Keratinocyte (primary cell): ENCODE data around the gene PRDM1. TPM values are rescaled to one million over a fixed set of nuclear protein-coding genes. Genes with fewer than 3 reads are reported as not detected.

ENCODE experiments used
- DNase-seq: peaks from one replicate; pipeline ENCODE4 v3.0.0-alpha.2; 2011; ENCODE audit warnings: low read depth, missing footprints, low spot score
- FAIRE-seq: peaks from 2 replicates; lab custom pipeline; 2011; peaks lifted over from hg19 to GRCh38; lab: Jason Lieb, UNC
- H2AFZ ChIP-seq: 2 replicates; pipeline ENCODE4 v1.6.0; 2012; ENCODE audit warnings: low read length, control low read depth, inconsistent platforms; ENCODE audit not compliant: control insufficient read depth
- H3K27ac ChIP-seq: 2 replicates; pipeline ENCODE4 v1.5.1; 2011; ENCODE audit warnings: low read length; ENCODE audit not compliant: control insufficient read depth, insufficient read depth
- H3K27me3 ChIP-seq: 3 replicates; pipeline ENCODE4 v1.6.0; 2011; ENCODE audit warnings: low read length; ENCODE audit not compliant: control insufficient read depth, insufficient read depth; ENCODE audit errors: extremely low read depth
- H3K36me3 ChIP-seq, 2 experiments: 2 replicates in 1 of 2; 3 replicates in 1 of 2; pipeline ENCODE4 v1.5.1; 2011; ENCODE audit warnings: low read length in 2 of 2, mild to moderate bottlenecking in 1 of 2; ENCODE audit not compliant: control insufficient read depth in 2 of 2, insufficient read depth in 2 of 2; ENCODE audit errors: extremely low read depth in 1 of 2
- H3K4me1 ChIP-seq: 3 replicates; pipeline ENCODE4 v1.5.1; 2011; ENCODE audit warnings: low read length; ENCODE audit not compliant: control insufficient read depth, insufficient read depth; ENCODE audit errors: extremely low read depth
- H3K4me2 ChIP-seq: 3 replicates; pipeline ENCODE4 v1.6.0; 2011; ENCODE audit warnings: low read depth, low read length; ENCODE audit not compliant: control insufficient read depth, insufficient read depth; ENCODE audit errors: extremely low read depth
- H3K4me3 ChIP-seq, 3 experiments: fragments of 200-600 bp in 1 of 3; sonication (generic) in 1 of 3; 2 replicates in 2 of 3; 3 replicates in 1 of 3; pipeline ENCODE4 v1.5.1; 2011 to 2016; ENCODE audit warnings: low read length in 3 of 3, mild to moderate bottlenecking in 3 of 3, control low read depth in 2 of 3, inconsistent platforms in 1 of 3, low read depth in 1 of 3, mixed read lengths in 1 of 3, mixed run types in 1 of 3, moderate library complexity in 1 of 3; ENCODE audit not compliant: control insufficient read depth in 2 of 3, insufficient read depth in 2 of 3; ENCODE audit errors: extremely low read depth in 1 of 3
- H3K79me2 ChIP-seq: 2 replicates; pipeline ENCODE4 v1.6.0; 2012; ENCODE audit warnings: low read length; ENCODE audit not compliant: control insufficient read depth, insufficient read depth
- H3K9ac ChIP-seq: 3 replicates; pipeline ENCODE4 v1.6.0; 2011; ENCODE audit warnings: low read length; ENCODE audit not compliant: control insufficient read depth, insufficient read depth; ENCODE audit errors: extremely low read depth
- H3K9me1 ChIP-seq: 3 replicates; pipeline ENCODE4 v1.6.0; 2011; ENCODE audit warnings: low read length; ENCODE audit not compliant: control insufficient read depth, insufficient read depth; ENCODE audit errors: extremely low read depth
- H3K9me3 ChIP-seq: 2 replicates; pipeline ENCODE4 v1.5.1; 2012; ENCODE audit warnings: low read depth, low read length; ENCODE audit not compliant: control insufficient read depth
- H4K20me1 ChIP-seq: 3 replicates; pipeline ENCODE4 v1.6.0; 2011; ENCODE audit warnings: low read length; ENCODE audit not compliant: control insufficient read depth, insufficient read depth; ENCODE audit errors: extremely low read depth
- EZH2 ChIP-seq: IDR thresholded peaks from one replicate; pipeline ENCODE4 v1.6.1; 2012; ENCODE audit warnings: inconsistent platforms, mild to moderate bottlenecking, low read length, moderate library complexity
- dilution Hi-C: fragments of 300-500 bp; cut with MboI; formaldehyde crosslinking; loops from one replicate; pipeline ENCODE4 v1.7.0; 2020; ENCODE audit warnings: low sequenced_read_pairs; ENCODE audit not compliant: extremely low pct_ligation_motif_present
- polyA plus RNA-seq, 5 experiments: library from polyadenylated mRNA; depleted of rRNA in 3 of 5; stranded (reverse) in 3 of 5; stranded (forward) in 1 of 5; unstranded in 1 of 5; fragments of >200 nt; gene quantifications; 1 replicate in 1 of 5; 2 replicates in 3 of 5; 3 replicates in 1 of 5; pipeline versions ENCODE4 v1.2.1 to v1.2.3, GENCODE V29; 2011 to 2012; ENCODE audit warnings: missing spikeins in 2 of 5, low read depth in 1 of 5, low replicate concordance in 1 of 5
- TF ChIP-seq, protein P1 (sequence below), 3 experiments: IDR thresholded peaks in 1 of 3; conservative IDR thresholded peaks in 1 of 3; optimal IDR thresholded peaks in 1 of 3; 2 replicates in 2 of 3; 3 replicates in 1 of 3; pipeline versions ENCODE3 to v1.5.1; 2011; ENCODE audit warnings: low read length in 3 of 3, mild to moderate bottlenecking in 3 of 3, moderate library complexity in 2 of 3, control low read depth in 1 of 3, inconsistent platforms in 1 of 3; ENCODE audit not compliant: insufficient read depth in 2 of 3; ENCODE audit errors: extremely low read depth in 1 of 3

PRDM1 gene
- polyA plus RNA-seq, 1 donor (not counting 4 experiments of a cell fraction or from before 2014, with no cell fraction given), result 6.7 TPM

DNA sequence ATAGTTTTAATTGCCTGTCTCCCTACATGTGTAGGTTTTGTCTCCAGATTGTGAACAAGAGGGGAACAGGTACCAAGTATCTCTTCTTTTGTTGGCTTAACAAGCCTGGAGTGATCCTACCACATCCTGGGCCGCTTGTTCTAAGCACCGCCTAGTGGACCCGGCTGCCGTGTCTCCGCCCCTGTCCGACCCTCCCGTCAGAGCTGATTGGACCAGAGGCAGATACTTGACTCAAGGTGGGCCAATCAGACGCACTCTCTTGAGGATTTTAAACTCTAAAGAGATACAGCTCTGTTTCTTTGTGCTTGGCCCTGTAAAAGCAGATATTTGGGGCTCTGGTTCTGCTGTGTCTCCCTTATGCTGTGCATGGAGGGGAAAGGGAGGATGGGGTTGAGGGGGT, 68.2 kb downstream of the PRDM1 start:
- TF ChIP-seq, protein P1, sequence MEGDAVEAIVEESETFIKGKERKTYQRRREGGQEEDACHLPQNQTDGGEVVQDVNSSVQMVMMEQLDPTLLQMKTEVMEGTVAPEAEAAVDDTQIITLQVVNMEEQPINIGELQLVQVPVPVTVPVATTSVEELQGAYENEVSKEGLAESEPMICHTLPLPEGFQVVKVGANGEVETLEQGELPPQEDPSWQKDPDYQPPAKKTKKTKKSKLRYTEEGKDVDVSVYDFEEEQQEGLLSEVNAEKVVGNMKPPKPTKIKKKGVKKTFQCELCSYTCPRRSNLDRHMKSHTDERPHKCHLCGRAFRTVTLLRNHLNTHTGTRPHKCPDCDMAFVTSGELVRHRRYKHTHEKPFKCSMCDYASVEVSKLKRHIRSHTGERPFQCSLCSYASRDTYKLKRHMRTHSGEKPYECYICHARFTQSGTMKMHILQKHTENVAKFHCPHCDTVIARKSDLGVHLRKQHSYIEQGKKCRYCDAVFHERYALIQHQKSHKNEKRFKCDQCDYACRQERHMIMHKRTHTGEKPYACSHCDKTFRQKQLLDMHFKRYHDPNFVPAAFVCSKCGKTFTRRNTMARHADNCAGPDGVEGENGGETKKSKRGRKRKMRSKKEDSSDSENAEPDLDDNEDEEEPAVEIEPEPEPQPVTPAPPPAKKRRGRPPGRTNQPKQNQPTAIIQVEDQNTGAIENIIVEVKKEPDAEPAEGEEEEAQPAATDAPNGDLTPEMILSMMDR (optimal IDR thresholded peaks at IDR 0.05 in 1 of 3, IDR thresholded peaks at IDR 0.05 in 1 of 3, conservative IDR thresholded peaks at IDR 0.05 in 1 of 3; ENCODE audit: extremely low read depth in 1 of 3, insufficient read depth in 2 of 3, low read length in 3 of 3), result no peak
- TF ChIP-seq EZH2, result no peak
- dilution Hi-C loops, result no loop called here
- H4K20me1 ChIP-seq, result no peaks in the 10 kb centered on the region
- peaks cover 5% of the 10 kb centered on the region for H3K4me1 ChIP-seq
- no peak overlapping the region for H3K4me2 ChIP-seq
- FAIRE-seq (no peak), DNase-seq (no peak)
- no peaks in the 10 kb centered on the region for H3K9me3 ChIP-seq
- H3K36me3 ChIP-seq, result no peaks in the 10 kb centered on the region
- no peak overlapping the region for H2AFZ ChIP-seq
- no peaks in the 10 kb centered on the region for H3K9me1 ChIP-seq
- no peaks in the 10 kb centered on the region for H3K79me2 ChIP-seq
- no peaks in the 10 kb centered on the region for H3K27me3 ChIP-seq
- no peak overlapping the region for H3K9ac ChIP-seq
- no peak overlapping the region for H3K27ac ChIP-seq
- H3K4me3 ChIP-seq, result no peak overlapping the region

DNA sequence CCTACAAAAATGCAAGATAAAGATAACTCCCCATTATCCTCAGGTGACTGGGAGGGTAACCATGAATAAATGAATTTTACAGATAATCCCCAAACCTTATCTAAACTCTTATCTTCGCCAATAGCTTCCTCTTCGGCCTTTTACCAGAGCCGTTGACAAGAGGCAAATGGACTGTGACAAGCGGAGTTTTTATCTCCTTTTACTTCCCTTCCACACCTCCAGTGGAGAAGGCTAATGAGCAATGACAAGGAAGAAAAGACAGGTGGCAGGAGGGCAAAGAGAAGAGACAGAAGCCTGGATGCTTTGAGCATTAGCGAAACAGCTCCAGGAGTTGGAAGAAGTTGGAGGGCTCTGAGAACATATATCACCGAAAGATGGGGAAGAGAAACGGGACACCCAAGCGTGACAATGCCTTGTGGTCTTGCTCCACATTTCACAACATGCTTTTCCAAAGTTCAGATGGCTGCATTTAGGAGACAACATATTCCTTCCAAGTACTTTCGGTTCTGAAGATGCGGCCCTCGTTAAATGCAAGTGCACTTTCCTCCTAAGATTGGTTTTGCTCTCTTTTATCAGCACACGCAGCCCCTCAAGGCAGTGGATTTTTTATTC, 69.2 kb downstream of the PRDM1 start:
- DNase-seq (no peak), FAIRE-seq (no peak)
- no peak overlapping the region for H3K4me2 ChIP-seq

More for the DNA sequence above, 69.2 kb downstream of the PRDM1 start:
- Histone ChIP-seq H4K20me1 (no peaks in the 10 kb centered on the region), H2AFZ (no peak overlapping the region), H3K27ac (no peak overlapping the region), H3K27me3 (no peaks in the 10 kb centered on the region), H3K9me1 (no peaks in the 10 kb centered on the region), H3K9me3 (no peaks in the 10 kb centered on the region), H3K4me3 (no peak overlapping the region), H3K79me2 (no peaks in the 10 kb centered on the region), H3K4me1 (peaks cover 13% of the 10 kb centered on the region), H3K9ac (no peak overlapping the region), H3K36me3 (no peaks in the 10 kb centered on the region)
- TF ChIP-seq EZH2, result no peak
- TF ChIP-seq, protein P1 (optimal IDR thresholded peaks at IDR 0.05 in 1 of 3, IDR thresholded peaks at IDR 0.05 in 1 of 3, conservative IDR thresholded peaks at IDR 0.05 in 1 of 3; ENCODE audit: extremely low read depth in 1 of 3, insufficient read depth in 2 of 3, low read length in 3 of 3), result no peak
- dilution Hi-C loops, result no loop called here
